CD4-positive, alpha-beta T cell (primary cell): ENCODE results near the gene SLC44A1. TPM values are rescaled to one million over a fixed set of nuclear protein-coding genes. Genes with fewer than 3 reads are reported as not detected.

Experiments used
- ATAC-seq: fragments of 200-7000 bp; cut with Tn5 transposase; one replicate; pipeline ENCODE4 v1.10.0; 2022; ENCODE audit warnings: mild to moderate bottlenecking; ENCODE audit not compliant: poor library complexity
- CTCF ChIA-PET: fragments of 350-600 bp; sonication (Branson Sonifier 250); formaldehyde crosslinking; loops from one replicate; lab custom pipeline; 2021; ENCODE audit warnings: antibody characterized with exemption, inconsistent platforms; lab: Charles Lee
- POLR2A ChIA-PET: fragments of 350-600 bp; sonication (Branson Sonifier 250); formaldehyde crosslinking; loops from one replicate; lab custom pipeline; 2021; ENCODE audit warnings: antibody characterized with exemption, inconsistent platforms; lab: Charles Lee
- DNase-seq, 14 experiments: peaks; one replicate each; pipeline ENCODE4 v3.0.0-alpha.2; 2013 to 2020; ENCODE audit warnings: mixed read lengths in 2 of 14
- H3K27ac ChIP-seq, 2 donors: one replicate each; pipeline versions ENCODE4 v1.5.1 to v1.7.0; 2013; ENCODE audit warnings: low read length in 2 of 2, low read depth in 1 of 2, mild to moderate bottlenecking in 1 of 2
- H3K27me3 ChIP-seq, 2 experiments: 1 replicate in 1 of 2; 2 replicates in 1 of 2; pipeline versions ENCODE4 v1.6.1 to v1.7.0; 2013; ENCODE audit warnings: low read length in 2 of 2, control low read depth in 1 of 2, mild to moderate bottlenecking in 1 of 2, moderate library complexity in 1 of 2; ENCODE audit not compliant: insufficient read depth in 2 of 2, control insufficient read depth in 1 of 2
- H3K36me3 ChIP-seq: one replicate; pipeline ENCODE4 v1.6.1; 2013; ENCODE audit warnings: low read length, control low read depth; ENCODE audit not compliant: insufficient read depth
- H3K4me1 ChIP-seq: one replicate; pipeline ENCODE4 v1.6.1; 2013; ENCODE audit warnings: low read length, control low read depth; ENCODE audit not compliant: insufficient read depth
- H3K4me3 ChIP-seq: one replicate; pipeline ENCODE4 v1.5.1; 2013; ENCODE audit warnings: mild to moderate bottlenecking, low read length, moderate library complexity
- H3K9me3 ChIP-seq, 2 experiments: 1 replicate in 1 of 2; 2 replicates in 1 of 2; pipeline versions ENCODE4 v1.6.1 to v1.7.0; 2013; ENCODE audit warnings: low read length in 2 of 2, mild to moderate bottlenecking in 2 of 2, control low read depth in 1 of 2, moderate library complexity in 1 of 2; ENCODE audit not compliant: control insufficient read depth in 1 of 2, insufficient read depth in 1 of 2
- H3K27ac Mint-ChIP-seq: one replicate; pipeline ENCODE4 v1.8.0; 2020; ENCODE audit warnings: mixed read lengths
- H3K27me3 Mint-ChIP-seq: one replicate; pipeline ENCODE4 v1.8.0; 2021; ENCODE audit warnings: mixed read lengths
- H3K36me3 Mint-ChIP-seq: one replicate; pipeline ENCODE4 v1.8.0; 2021; ENCODE audit warnings: low read depth, mixed read lengths
- H3K4me1 Mint-ChIP-seq: one replicate; pipeline ENCODE4 v1.8.0; 2021; ENCODE audit warnings: low read depth, mixed read lengths
- H3K4me3 Mint-ChIP-seq: one replicate; pipeline ENCODE4 v1.8.0; 2020; ENCODE audit warnings: mild to moderate bottlenecking, mixed read lengths
- H3K9me3 Mint-ChIP-seq: one replicate; pipeline ENCODE4 v1.8.0; 2020; ENCODE audit warnings: mixed read lengths
- intact Hi-C, 2 experiments: fragments of 100-400 bp; cut with DNase I in 1 of 2; cut with micrococcal nuclease in 1 of 2; formaldehyde crosslinking; loops; one replicate each; pipeline versions ENCODE4 v1.15.1 to v1.9.0; 2023 to 2025; cut with DNase I, micrococcal nuclease
- total RNA-seq, 174 experiments: library from RNA in 2 of 174; stranded (reverse) in 2 of 174; gene quantifications; one replicate each; pipeline ENCODE4 v1.2.3 and lab custom pipeline; 2021 to 2026
- TF ChIP-seq, protein P1 (sequence below): fragments of 200-600 bp; IDR thresholded peaks from one replicate; pipeline ENCODE4 v1.8.0; 2022; ENCODE audit warnings: antibody characterized with exemption, mild to moderate bottlenecking

Gene SLC44A1
- total RNA-seq, 2 experiments from 2014 or later, result 5.1 to 5.9 TPM

DNA sequence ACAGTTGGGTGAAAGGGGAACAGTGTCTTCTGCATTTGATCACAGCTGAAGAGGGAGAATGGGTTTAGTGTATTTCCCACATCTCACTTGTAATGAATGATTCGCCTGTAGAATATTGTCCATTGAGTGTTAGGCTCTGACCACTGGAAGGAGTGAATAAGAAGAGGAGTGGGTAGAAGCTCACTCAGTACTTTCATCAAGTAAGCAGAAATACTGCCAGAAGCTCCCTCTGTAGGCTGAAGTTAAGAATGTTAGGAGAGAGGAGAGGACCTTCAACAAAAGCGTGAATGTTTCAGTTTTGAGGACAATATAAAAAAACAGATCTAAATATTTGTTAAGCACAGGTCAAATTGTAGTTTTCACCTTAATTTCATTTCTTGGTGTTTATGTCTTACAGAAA lies 230.9 kb downstream of the SLC44A1 start:
- H3K4me3 ChIP-seq, result no peak overlapping the region
- H3K27me3 ChIP-seq, result no peaks in the 10 kb centered on the region
- Mint-ChIP-seq H3K27ac (no peak overlapping the region), H3K9me3 (no peaks in the 10 kb centered on the region), H3K4me3 (no peak overlapping the region), H3K4me1 (no peaks in the 10 kb centered on the region), H3K27me3 (no peaks in the 10 kb centered on the region), H3K36me3 (no peaks in the 10 kb centered on the region)
- ATAC-seq (no peak), DNase-seq (no peak)
- H3K4me1 ChIP-seq, result no peaks in the 10 kb centered on the region
- H3K27ac ChIP-seq, result no peak overlapping the region
- POLR2A ChIA-PET, result no interaction called here
- H3K36me3 ChIP-seq, result no peaks in the 10 kb centered on the region
- H3K9me3 ChIP-seq, result no peaks in the 10 kb centered on the region
- TF ChIP-seq, protein P1, sequence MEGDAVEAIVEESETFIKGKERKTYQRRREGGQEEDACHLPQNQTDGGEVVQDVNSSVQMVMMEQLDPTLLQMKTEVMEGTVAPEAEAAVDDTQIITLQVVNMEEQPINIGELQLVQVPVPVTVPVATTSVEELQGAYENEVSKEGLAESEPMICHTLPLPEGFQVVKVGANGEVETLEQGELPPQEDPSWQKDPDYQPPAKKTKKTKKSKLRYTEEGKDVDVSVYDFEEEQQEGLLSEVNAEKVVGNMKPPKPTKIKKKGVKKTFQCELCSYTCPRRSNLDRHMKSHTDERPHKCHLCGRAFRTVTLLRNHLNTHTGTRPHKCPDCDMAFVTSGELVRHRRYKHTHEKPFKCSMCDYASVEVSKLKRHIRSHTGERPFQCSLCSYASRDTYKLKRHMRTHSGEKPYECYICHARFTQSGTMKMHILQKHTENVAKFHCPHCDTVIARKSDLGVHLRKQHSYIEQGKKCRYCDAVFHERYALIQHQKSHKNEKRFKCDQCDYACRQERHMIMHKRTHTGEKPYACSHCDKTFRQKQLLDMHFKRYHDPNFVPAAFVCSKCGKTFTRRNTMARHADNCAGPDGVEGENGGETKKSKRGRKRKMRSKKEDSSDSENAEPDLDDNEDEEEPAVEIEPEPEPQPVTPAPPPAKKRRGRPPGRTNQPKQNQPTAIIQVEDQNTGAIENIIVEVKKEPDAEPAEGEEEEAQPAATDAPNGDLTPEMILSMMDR, result no peak
- intact Hi-C loops, result no loop called here
- CTCF ChIA-PET, result no interaction called here

DNA sequence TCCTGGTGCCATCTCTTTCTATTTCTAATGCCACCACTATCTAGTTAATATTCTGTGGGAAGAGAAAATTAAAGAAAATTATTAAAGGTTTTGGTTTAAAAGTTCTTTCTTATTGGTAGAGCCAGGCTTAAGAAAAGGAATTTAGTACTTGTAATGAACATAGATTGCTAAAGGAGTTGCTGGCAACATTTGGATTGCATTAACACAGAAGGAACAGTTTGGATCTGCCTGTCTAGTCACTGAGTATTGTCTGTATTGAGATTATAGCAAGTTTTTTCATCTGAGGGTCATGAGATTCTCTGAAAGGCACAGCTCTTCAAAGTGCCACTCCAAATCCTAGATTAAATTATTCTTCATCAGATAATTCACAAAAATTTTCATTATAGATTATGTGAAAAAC lies 235.4 kb downstream of the SLC44A1 start:
- Histone ChIP-seq H3K4me3 (no peak overlapping the region), H3K9me3 (no peaks in the 10 kb centered on the region), H3K27ac (no peak overlapping the region), H3K27me3 (no peaks in the 10 kb centered on the region), H3K36me3 (no peaks in the 10 kb centered on the region), H3K4me1 (no peaks in the 10 kb centered on the region)
- Mint-ChIP-seq H3K36me3 (no peaks in the 10 kb centered on the region), H3K4me3 (no peak overlapping the region), H3K27ac (no peak overlapping the region), H3K27me3 (no peaks in the 10 kb centered on the region), H3K9me3 (no peaks in the 10 kb centered on the region), H3K4me1 (no peaks in the 10 kb centered on the region)
- ChIA-PET POLR2A (no interaction called here), CTCF (no interaction called here)
- DNase-seq, result no peak
- no peak for ATAC-seq
- TF ChIP-seq, protein P1, result no peak
- intact Hi-C loops, result no loop called here

DNA sequence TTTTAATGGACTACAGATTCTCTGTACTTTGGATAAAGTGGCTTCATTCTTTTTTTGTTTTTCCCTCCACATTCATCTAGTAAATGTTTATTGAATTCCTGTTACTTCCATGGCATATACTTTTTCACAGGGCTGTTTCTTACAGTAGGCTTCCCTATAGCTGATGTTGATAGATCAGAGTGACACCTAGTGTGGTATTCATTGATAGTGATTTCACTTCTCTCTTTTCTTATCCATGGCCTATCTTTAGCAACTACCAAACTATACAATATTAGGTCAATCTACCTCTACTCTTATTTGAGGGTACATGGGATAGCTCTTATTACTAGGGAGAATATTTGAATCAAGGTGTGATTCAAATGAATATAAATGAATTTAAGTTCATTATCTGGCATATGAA lies 239.2 kb downstream of the SLC44A1 start:
- Histone ChIP-seq H3K36me3 (no peaks in the 10 kb centered on the region), H3K27me3 (no peaks in the 10 kb centered on the region), H3K4me3 (no peak overlapping the region), H3K9me3 (no peaks in the 10 kb centered on the region), H3K4me1 (no peaks in the 10 kb centered on the region), H3K27ac (no peak overlapping the region)
- no peaks in the 10 kb centered on the region for H3K36me3 Mint-ChIP-seq
- H3K4me3 Mint-ChIP-seq, result no peak overlapping the region
- no peaks in the 10 kb centered on the region for H3K4me1 Mint-ChIP-seq
- no peak overlapping the region for H3K27ac Mint-ChIP-seq
- DNase-seq (no peak), ATAC-seq (no peak)
- no peaks in the 10 kb centered on the region for H3K27me3 Mint-ChIP-seq
- intact Hi-C loops, result no loop called here
- TF ChIP-seq, protein P1, result no peak
- POLR2A ChIA-PET, result no interaction called here
- CTCF ChIA-PET, result no interaction called here
- no peaks in the 10 kb centered on the region for H3K9me3 Mint-ChIP-seq
